ENCODE data around the gene LGMN.
"Not testable (repeated sequence)": the region's sequence is repeated elsewhere in the genome, so short reads cannot be mapped to it uniquely, and the experiment has no call there.

DNA sequence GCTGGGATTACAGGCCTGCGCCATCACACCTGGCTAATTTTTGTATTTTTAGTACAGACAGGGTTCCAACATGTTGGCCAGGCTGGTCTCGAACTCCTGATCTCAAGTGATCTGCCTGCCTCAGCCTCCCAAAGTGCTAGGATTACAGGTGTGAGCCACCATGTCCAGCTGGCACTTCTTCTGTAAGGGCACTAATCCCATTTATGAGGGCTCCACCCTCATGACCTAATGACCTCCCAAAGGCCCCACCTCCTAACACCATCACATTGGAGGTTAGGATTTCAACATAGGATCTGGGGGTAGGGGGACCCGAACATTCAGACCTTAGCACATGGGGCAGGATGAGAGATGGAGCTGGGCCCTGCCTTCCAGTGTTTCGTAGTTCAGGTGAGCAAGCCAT lies 68.1 kb downstream of the LGMN start:
- TF ChIP-seq, protein P1, sequence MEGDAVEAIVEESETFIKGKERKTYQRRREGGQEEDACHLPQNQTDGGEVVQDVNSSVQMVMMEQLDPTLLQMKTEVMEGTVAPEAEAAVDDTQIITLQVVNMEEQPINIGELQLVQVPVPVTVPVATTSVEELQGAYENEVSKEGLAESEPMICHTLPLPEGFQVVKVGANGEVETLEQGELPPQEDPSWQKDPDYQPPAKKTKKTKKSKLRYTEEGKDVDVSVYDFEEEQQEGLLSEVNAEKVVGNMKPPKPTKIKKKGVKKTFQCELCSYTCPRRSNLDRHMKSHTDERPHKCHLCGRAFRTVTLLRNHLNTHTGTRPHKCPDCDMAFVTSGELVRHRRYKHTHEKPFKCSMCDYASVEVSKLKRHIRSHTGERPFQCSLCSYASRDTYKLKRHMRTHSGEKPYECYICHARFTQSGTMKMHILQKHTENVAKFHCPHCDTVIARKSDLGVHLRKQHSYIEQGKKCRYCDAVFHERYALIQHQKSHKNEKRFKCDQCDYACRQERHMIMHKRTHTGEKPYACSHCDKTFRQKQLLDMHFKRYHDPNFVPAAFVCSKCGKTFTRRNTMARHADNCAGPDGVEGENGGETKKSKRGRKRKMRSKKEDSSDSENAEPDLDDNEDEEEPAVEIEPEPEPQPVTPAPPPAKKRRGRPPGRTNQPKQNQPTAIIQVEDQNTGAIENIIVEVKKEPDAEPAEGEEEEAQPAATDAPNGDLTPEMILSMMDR (IDR thresholded peaks at IDR 0.05; ENCODE audit: insufficient read depth, low read length, poor library complexity, severe bottlenecking) = not testable (repeated sequence)
- not testable (repeated sequence) for TF ChIP-seq EZH2phosphoT487 (conservative IDR thresholded peaks at IDR 0.05; ENCODE audit: low read length)
